GM21367 (cell line): Measurements from ENCODE around the gene ERC2.

Experiments used
- ATAC-seq: cut with Tn5 transposase; IDR thresholded peaks from one replicate; pipeline ENCODE4 v1.9.1; 2021; ENCODE audit not compliant: unreplicated experiment

ERC2 gene

GRCh38 chr3:55807210-55807609 is 661.1 kb downstream of the ERC2 start:
- ATAC-seq = no peak

GRCh38 chr3:55805169-55805568 is 663.1 kb downstream of the ERC2 start:
- ATAC-seq = no peak

GRCh38 chr3:55804170-55805095 is 663.8 kb downstream of the ERC2 start:
- ATAC-seq = no peak

- no peak for ATAC-seq
Observed at GRCh38 chr3:55802816-55803215, 665.5 kb downstream of the ERC2 start.

GRCh38 chr3:55801676-55802075 is 666.6 kb downstream of the ERC2 start:
- ATAC-seq = no peak

GRCh38 chr3:55801068-55801467 is 667.2 kb downstream of the ERC2 start:
- no peak for ATAC-seq

GRCh38 chr3:55797775-55798174 is 670.5 kb downstream of the ERC2 start:
- ATAC-seq = no peak

GRCh38 chr3:55797084-55797483 is 671.2 kb downstream of the ERC2 start:
- ATAC-seq = no peak

- no peak for ATAC-seq
Observed at GRCh38 chr3:55796533-55796932, 671.7 kb downstream of the ERC2 start.

GRCh38 chr3:55795746-55796145 is 672.5 kb downstream of the ERC2 start:
- ATAC-seq = no peak

- no peak for ATAC-seq
Observed at GRCh38 chr3:55795296-55795695, 673.0 kb downstream of the ERC2 start.

- ATAC-seq = no peak
Observed at GRCh38 chr3:55792742-55793141, 675.5 kb downstream of the ERC2 start.

GRCh38 chr3:55792009-55792408 is 676.3 kb downstream of the ERC2 start:
- ATAC-seq = no peak

- no peak for ATAC-seq
Observed at GRCh38 chr3:55790596-55791350, 677.5 kb downstream of the ERC2 start.

- no peak for ATAC-seq
Observed at GRCh38 chr3:55789516-55789915, 678.8 kb downstream of the ERC2 start.

GRCh38 chr3:55782807-55783206 is 685.5 kb downstream of the ERC2 start:
- no peak for ATAC-seq

GRCh38 chr3:55782351-55782750 is 685.9 kb downstream of the ERC2 start:
- no peak for ATAC-seq

GRCh38 chr3:55780913-55781312 is 687.4 kb downstream of the ERC2 start:
- ATAC-seq = no peak

- no peak for ATAC-seq
Observed at GRCh38 chr3:55779543-55779942, 688.7 kb downstream of the ERC2 start.

- no peak for ATAC-seq
Observed at GRCh38 chr3:55775366-55776154, 692.7 kb downstream of the ERC2 start.

GRCh38 chr3:55774856-55775255 is 693.4 kb downstream of the ERC2 start:
- ATAC-seq = no peak
